Measurements from ENCODE around the gene TMEM100. TPM values are rescaled to one million over a fixed set of nuclear protein-coding genes. Genes with fewer than 3 reads are reported as not detected.

Gene TMEM100
- total RNA-seq, 1 experiment from 2014 or later = not detected

GRCh38 chr17:55680686-55681341, 41.9 kb downstream of the TMEM100 start:
- intact Hi-C loops (cut with micrococcal nuclease) = no loop called here
- no peaks in the 10 kb centered on the region for H3K36me3 ChIP-seq (ENCODE audit: low read depth, low read length)
- H3K79me2 ChIP-seq (ENCODE audit: low read length) = no peaks in the 10 kb centered on the region
- no peak overlapping the region for H3K4me3 ChIP-seq (ENCODE audit: low read length)
- H4K20me1 ChIP-seq (ENCODE audit: low read length) = no peaks in the 10 kb centered on the region
- no peak overlapping the region for H3K27ac ChIP-seq (ENCODE audit: low read length)
- no peaks in the 10 kb centered on the region for H3F3A ChIP-seq (ENCODE audit: low read length, unreplicated experiment)
- DNase-seq (no peak), ATAC-seq (no peak)
- no peaks in the 10 kb centered on the region for H3K9me2 ChIP-seq (replicated peaks; ENCODE audit: low read length)
- TF ChIP-seq EZH2phosphoT487 (IDR thresholded peaks at IDR 0.05; ENCODE audit: borderline replicate concordance, low read length) = no peak
- TF ChIP-seq, protein P1, sequence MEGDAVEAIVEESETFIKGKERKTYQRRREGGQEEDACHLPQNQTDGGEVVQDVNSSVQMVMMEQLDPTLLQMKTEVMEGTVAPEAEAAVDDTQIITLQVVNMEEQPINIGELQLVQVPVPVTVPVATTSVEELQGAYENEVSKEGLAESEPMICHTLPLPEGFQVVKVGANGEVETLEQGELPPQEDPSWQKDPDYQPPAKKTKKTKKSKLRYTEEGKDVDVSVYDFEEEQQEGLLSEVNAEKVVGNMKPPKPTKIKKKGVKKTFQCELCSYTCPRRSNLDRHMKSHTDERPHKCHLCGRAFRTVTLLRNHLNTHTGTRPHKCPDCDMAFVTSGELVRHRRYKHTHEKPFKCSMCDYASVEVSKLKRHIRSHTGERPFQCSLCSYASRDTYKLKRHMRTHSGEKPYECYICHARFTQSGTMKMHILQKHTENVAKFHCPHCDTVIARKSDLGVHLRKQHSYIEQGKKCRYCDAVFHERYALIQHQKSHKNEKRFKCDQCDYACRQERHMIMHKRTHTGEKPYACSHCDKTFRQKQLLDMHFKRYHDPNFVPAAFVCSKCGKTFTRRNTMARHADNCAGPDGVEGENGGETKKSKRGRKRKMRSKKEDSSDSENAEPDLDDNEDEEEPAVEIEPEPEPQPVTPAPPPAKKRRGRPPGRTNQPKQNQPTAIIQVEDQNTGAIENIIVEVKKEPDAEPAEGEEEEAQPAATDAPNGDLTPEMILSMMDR (conservative IDR thresholded peaks at IDR 0.05; ENCODE audit: low read depth, low read length) = no peak
- TF ChIP-seq EZH2 (IDR thresholded peaks at IDR 0.05; ENCODE audit: low read length, unreplicated experiment) = no peak
- no TSS peak for BruUV-seq (replicated peaks)
- ChIA-PET CTCF (no interaction called here), POLR2A (ENCODE audit: unreplicated experiment) (no interaction called here)
- H3K4me2 ChIP-seq (ENCODE audit: low read length) = no peak overlapping the region
- no peaks in the 10 kb centered on the region for H3K4me1 ChIP-seq (ENCODE audit: insufficient read depth, low read length)
- peaks cover 92% of the 10 kb centered on the region for H3K27me3 ChIP-seq (ENCODE audit: low read length)
- no peak overlapping the region for H2AFZ ChIP-seq (ENCODE audit: low read length)
- H3K9ac ChIP-seq (ENCODE audit: low read length) = no peak overlapping the region
- H3K9me3 ChIP-seq (ENCODE audit: low read length) = no peaks in the 10 kb centered on the region

DNA sequence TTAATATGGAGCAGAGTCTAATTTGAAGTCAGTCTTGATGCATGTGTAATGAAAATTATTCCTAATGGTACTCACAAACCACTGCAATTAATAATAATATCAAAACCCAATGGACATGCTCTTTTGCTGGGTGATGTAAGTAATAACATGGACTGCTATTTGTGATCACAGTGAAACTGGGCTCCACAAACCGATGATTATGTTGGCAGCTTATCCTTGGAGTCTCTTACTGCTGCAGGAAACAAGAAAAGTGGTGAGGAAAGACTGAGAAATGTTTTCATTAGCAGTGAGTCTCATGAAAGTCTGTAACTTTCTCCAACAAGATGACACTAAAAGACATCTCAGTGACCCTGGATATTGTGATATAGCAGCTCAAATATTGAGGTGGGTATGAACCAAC, 45.2 kb downstream of the TMEM100 start:
- ATAC-seq (no peak), DNase-seq (no peak)
- no peaks in the 10 kb centered on the region for H4K20me1 ChIP-seq (ENCODE audit: low read length)
- ChIA-PET POLR2A (ENCODE audit: unreplicated experiment) (no interaction called here), CTCF (no interaction called here)
- no peaks in the 10 kb centered on the region for H3K79me2 ChIP-seq (ENCODE audit: low read length)
- no peak overlapping the region for H2AFZ ChIP-seq (ENCODE audit: low read length)
- no peaks in the 10 kb centered on the region for H3K9me2 ChIP-seq (replicated peaks; ENCODE audit: low read length)
- H3K27me3 ChIP-seq (ENCODE audit: low read length) = peaks cover 81% of the 10 kb centered on the region
- H3K36me3 ChIP-seq (ENCODE audit: low read depth, low read length) = no peaks in the 10 kb centered on the region
- TF ChIP-seq, protein P1 (conservative IDR thresholded peaks at IDR 0.05; ENCODE audit: low read depth, low read length) = no peak
- TF ChIP-seq EZH2 (IDR thresholded peaks at IDR 0.05; ENCODE audit: low read length, unreplicated experiment) (no peak), EZH2phosphoT487 (IDR thresholded peaks at IDR 0.05; ENCODE audit: borderline replicate concordance, low read length) (no peak)
- H3K9me3 ChIP-seq (ENCODE audit: low read length) = no peaks in the 10 kb centered on the region
- no peak overlapping the region for H3K4me2 ChIP-seq (ENCODE audit: low read length)
- no peak overlapping the region for H3K9ac ChIP-seq (ENCODE audit: low read length)
- H3K27ac ChIP-seq (ENCODE audit: low read length) = no peak overlapping the region
- no peaks in the 10 kb centered on the region for H3K4me1 ChIP-seq (ENCODE audit: insufficient read depth, low read length)
- no peak overlapping the region for H3K4me3 ChIP-seq (ENCODE audit: low read length)
- intact Hi-C loops (cut with micrococcal nuclease) = no loop called here
- BruUV-seq (replicated peaks) = no TSS peak
- no peaks in the 10 kb centered on the region for H3F3A ChIP-seq (ENCODE audit: low read length, unreplicated experiment)

DNA sequence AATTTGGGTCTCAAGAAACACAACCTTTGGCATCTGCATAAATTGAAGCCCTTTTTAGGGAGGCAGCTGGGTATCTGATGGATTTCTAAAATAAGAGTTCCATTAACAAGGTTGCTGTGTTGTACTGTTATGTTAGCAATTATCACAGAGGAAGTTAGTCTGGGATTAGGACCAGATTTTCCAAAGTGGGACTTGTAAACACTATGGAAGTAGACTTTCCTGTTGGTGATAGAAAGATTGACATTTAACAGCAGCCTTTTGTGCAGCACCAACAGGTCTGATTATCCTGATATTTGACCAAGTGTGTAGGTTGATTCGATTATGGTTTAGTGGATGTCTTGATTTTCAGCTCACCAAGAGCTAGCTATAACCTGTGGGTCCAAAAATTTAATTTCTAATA, 46.4 kb downstream of the TMEM100 start:
- no peak for DNase-seq
- Histone ChIP-seq H3K4me1 (ENCODE audit: insufficient read depth, low read length) (no peaks in the 10 kb centered on the region), H3K9ac (ENCODE audit: low read length) (no peak overlapping the region), H2AFZ (ENCODE audit: low read length) (no peak overlapping the region), H3K27ac (ENCODE audit: low read length) (no peak overlapping the region), H3K27me3 (ENCODE audit: low read length) (peaks cover 73% of the 10 kb centered on the region), H3K4me3 (ENCODE audit: low read length) (no peak overlapping the region), H3F3A (ENCODE audit: low read length, unreplicated experiment) (no peaks in the 10 kb centered on the region), H3K9me2 (replicated peaks; ENCODE audit: low read length) (no peaks in the 10 kb centered on the region), H4K20me1 (ENCODE audit: low read length) (no peaks in the 10 kb centered on the region), H3K4me2 (ENCODE audit: low read length) (no peak overlapping the region), H3K36me3 (ENCODE audit: low read depth, low read length) (no peaks in the 10 kb centered on the region), H3K9me3 (ENCODE audit: low read length) (no peaks in the 10 kb centered on the region), H3K79me2 (ENCODE audit: low read length) (no peaks in the 10 kb centered on the region)
- ATAC-seq = no peak
- ChIA-PET POLR2A (ENCODE audit: unreplicated experiment) (no interaction called here), CTCF (no interaction called here)
- intact Hi-C loops (cut with micrococcal nuclease) = no loop called here
- TF ChIP-seq EZH2 (IDR thresholded peaks at IDR 0.05; ENCODE audit: low read length, unreplicated experiment) (no peak), EZH2phosphoT487 (IDR thresholded peaks at IDR 0.05; ENCODE audit: borderline replicate concordance, low read length) (no peak)
- BruUV-seq (replicated peaks) = no TSS peak

Data from PC-3 (cell line).